SH-SY5Y (cell line): Measurements from ENCODE around the gene UNC79.

Experiments
- GATA2 ChIP-seq: IDR thresholded peaks from 2 replicates; pipeline ENCODE4 v1.6.1; 2011; ENCODE audit warnings: mild to moderate bottlenecking, low read depth, low read length
- GATA3 ChIP-seq: IDR thresholded peaks from 2 replicates; pipeline ENCODE4 v1.6.1; 2011; ENCODE audit warnings: low read depth, mild to moderate bottlenecking, low read length, moderate library complexity

The UNC79 gene

DNA sequence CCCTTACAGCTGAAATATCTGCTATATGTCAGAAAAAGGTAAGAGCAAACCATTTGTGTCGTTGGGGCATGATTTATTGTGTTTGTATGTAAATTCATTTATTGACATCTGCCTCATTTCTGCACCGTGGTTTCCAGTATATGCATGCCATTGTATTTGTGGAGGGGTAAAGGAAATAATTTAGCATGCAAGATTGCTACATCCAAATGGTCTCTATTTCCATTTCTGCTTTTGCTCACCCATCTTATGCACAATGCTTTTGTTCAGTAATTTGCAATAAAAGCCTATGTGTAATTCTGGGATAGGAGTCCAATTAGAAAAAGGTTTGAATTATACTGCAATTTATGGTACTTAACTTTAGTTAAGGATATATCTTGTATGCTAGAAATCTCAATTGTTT lies 101.8 kb downstream of the UNC79 start:
- TF ChIP-seq GATA3 (no peak), GATA2 (no peak)

GRCh38 chr14:93533437-93533836 lies 102.7 kb downstream of the UNC79 start:
- no peak for TF ChIP-seq GATA3
- no peak for TF ChIP-seq GATA2

- TF ChIP-seq GATA2: no peak
- no peak for TF ChIP-seq GATA3
Measured at GRCh38 chr14:93533842-93534241, 103.1 kb downstream of the UNC79 start.

DNA sequence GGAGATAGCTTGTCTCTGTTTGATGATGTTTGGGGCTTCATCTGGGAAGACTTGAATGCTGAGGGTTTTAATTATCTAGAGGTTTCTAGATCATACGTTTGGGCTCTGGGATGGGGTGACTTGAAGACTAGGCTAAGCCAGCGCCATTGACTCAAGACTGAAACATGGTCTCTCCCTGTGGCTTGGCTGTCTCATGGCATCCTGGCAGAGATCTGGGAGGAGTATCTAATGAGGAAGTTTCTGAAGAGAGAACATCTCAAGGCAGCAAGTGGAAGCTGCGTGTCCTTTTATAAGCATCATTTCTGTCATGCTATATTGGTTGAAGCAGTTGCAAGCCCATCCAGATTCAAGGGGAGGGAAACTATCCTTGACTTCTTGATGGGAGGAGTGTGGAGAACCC lies 104.8 kb downstream of the UNC79 start:
- no peak for TF ChIP-seq GATA3
- TF ChIP-seq GATA2: no peak

DNA sequence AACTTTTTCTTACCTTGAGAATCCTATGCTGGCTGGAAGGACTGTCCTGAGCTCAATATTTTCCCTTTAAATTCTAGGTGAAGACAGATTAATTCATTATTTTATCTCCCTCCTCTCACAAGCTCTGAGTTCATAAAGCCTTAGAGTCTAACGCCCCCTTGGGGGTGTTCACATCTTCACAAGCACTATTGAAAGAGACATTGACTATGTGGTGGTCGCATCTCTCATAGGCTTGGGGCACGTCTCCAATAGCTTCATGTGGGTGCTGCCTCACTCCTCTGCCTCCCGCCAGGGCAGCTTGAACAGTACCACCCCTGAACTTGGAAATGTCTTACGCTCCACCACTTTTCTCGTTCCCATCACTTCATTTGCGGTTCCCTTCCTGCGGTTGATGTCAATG lies 106.2 kb downstream of the UNC79 start:
- TF ChIP-seq GATA3 (no peak), GATA2 (no peak)

DNA sequence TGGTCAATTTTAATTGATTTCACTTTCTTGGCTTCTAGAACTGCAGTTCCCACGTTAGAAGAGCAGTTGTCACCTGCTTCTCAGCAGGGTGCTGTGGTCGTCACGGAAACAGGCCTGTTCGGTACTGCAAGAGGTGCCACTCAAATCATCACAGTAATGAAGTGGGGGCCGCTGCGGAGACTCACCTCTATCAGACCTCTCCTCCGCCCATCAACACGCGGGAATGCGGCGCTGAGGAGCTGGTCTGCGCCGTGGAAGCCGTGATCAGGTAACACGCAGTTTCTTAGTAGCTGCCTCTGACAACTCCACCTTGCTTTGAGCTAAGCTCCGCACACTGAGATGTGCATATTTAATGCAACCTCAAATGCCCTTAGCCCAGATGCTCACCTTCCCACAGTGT lies 107.2 kb downstream of the UNC79 start:
- TF ChIP-seq GATA3 (no peak), GATA2 (no peak)

- TF ChIP-seq GATA3: no peak
- no peak for TF ChIP-seq GATA2
Measured at GRCh38 chr14:93538413-93538812, 107.7 kb downstream of the UNC79 start.

- TF ChIP-seq GATA2: no peak
- TF ChIP-seq GATA3: no peak
Measured at GRCh38 chr14:93540235-93540634, 109.5 kb downstream of the UNC79 start.

GRCh38 chr14:93543766-93544165 lies 113.0 kb downstream of the UNC79 start:
- no peak for TF ChIP-seq GATA2
- TF ChIP-seq GATA3: no peak

DNA sequence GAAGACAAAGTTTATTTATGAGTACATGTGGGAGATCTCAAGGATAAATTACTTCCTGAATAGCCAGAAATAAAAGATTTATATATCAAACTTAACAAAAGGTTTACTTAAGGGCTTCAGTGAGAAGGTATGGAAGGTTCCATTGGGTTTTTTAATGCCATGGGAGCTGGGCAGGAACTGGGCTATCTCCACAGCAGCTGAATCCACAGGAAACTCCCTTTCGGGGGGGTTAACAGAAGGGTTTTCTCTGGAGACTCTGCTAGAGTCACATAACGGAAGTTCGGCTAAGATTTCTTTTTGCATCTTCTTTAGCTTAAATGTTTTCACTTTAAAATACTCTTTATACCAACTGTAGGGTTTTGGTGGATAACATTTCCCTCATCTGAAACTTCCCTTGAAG lies 113.5 kb downstream of the UNC79 start:
- TF ChIP-seq GATA2 (no peak), GATA3 (no peak)

DNA sequence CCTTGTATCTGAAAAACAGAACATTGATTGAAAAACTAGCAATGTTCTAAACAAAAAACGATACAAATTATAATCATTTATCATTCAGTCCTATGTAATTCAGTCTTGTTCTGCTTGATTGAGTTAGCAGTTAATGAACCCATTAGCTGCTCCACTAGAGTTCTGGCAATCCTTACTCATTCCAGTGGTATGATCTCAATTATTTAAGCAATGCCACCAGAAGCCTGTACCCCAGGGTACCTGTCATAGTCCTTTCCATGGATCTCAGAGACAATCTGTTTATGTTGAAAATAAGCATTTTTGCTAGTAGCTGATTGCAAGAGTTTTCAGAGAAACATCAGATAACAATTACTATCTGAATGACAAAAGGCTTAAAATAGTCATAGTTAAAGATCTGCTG lies 115.9 kb downstream of the UNC79 start:
- TF ChIP-seq GATA2: no peak
- no peak for TF ChIP-seq GATA3

GRCh38 chr14:93548102-93548843 lies 117.5 kb downstream of the UNC79 start:
- TF ChIP-seq GATA2 (no peak), GATA3 (no peak)

GRCh38 chr14:93549595-93549994 lies 118.9 kb downstream of the UNC79 start:
- TF ChIP-seq GATA3 (no peak), GATA2 (no peak)

GRCh38 chr14:93564918-93565317 lies 134.2 kb downstream of the UNC79 start:
- no peak for TF ChIP-seq GATA2
- no peak for TF ChIP-seq GATA3

DNA sequence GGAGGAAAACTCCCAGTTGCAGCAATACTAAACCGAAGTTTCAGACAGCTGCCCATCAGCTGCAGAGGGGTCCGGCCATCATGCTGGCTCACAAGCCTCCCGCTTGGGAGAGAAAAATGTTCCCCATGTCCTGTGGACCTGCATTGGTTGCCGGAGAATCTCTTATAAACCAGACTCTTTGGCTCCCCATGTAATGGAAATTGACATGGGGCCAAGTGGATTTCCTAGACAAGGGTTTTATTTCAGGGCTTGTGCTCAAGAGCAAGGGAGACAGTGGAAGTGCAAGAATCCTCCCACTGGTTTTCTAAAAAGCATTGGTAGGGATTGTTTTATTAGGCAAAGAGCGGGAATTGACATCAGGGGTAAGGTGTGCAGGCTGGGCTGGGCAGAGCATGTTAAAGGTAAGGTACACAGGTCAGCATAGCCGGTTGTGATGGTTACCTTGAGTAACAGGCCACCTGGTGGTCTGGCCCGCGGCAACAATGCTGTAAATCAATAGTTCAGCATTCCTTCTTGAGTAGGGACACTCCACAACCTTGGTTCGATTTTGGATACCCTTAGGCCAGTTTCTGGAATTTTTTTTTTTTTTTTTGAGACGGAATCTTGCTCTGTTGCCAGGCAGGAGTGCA lies 135.4 kb downstream of the UNC79 start:
- TF ChIP-seq GATA3 (no peak), GATA2 (no peak)
